HepG2 (cell line): ENCODE results near the gene IGIP. TPM values are rescaled to one million over a fixed set of nuclear protein-coding genes. Genes with fewer than 3 reads are reported as not detected.

Experiments used
- DNMT3B ChIP-seq: conservative IDR thresholded peaks from 2 replicates; pipeline ENCODE4 v1.6.1; 2016; ENCODE audit warnings: missing biosample characterization, control low read depth
- EP300 ChIP-seq, 3 experiments: sonication (generic) in 1 of 3; formaldehyde crosslinking in 1 of 3; IDR thresholded peaks; 2 replicates each; pipeline versions ENCODE4 v1.5.1 to v1.6.1; 2011 to 2020; ENCODE audit warnings: low read depth in 2 of 3, low read length in 2 of 3, borderline replicate concordance in 1 of 3, improper control_type of control experiment in 1 of 3, mild to moderate bottlenecking in 1 of 3, missing genetic modification reagents in 1 of 3, moderate library complexity in 1 of 3
- MATR3 ChIP-seq: sonication (generic); formaldehyde crosslinking; IDR thresholded peaks from 2 replicates; pipeline ENCODE4 v1.4.0; 2020; ENCODE audit warnings: missing genetic modification reagents
- MIXL1 ChIP-seq: IDR thresholded peaks from 2 replicates; pipeline ENCODE4 v1.6.1; 2016
- NRL ChIP-seq: sonication (generic); formaldehyde crosslinking; IDR thresholded peaks from 2 replicates; pipeline ENCODE4 v1.5.0; 2020; ENCODE audit warnings: missing genetic modification reagents, mild to moderate bottlenecking, moderate library complexity, borderline replicate concordance
- RXRB ChIP-seq: IDR thresholded peaks from 2 replicates; pipeline ENCODE4 v1.6.1; 2016; ENCODE audit warnings: borderline replicate concordance, missing genetic modification reagents, missing compliant biosample characterization
- SIX1 ChIP-seq: sonication (generic); formaldehyde crosslinking; IDR thresholded peaks from 2 replicates; pipeline ENCODE4 v1.4.0; 2020; ENCODE audit warnings: missing genetic modification reagents, borderline replicate concordance
- SMAD1 ChIP-seq: sonication (generic); formaldehyde crosslinking; IDR thresholded peaks from 2 replicates; pipeline ENCODE4 v1.4.0; 2020; ENCODE audit warnings: missing genetic modification reagents, low read depth, mild to moderate bottlenecking, borderline replicate concordance
- TAF15 ChIP-seq: fragments of 200-400 bp; formaldehyde crosslinking; IDR thresholded peaks from one replicate; pipeline ENCODE4 v1.6.1; 2018; ENCODE audit warnings: mild to moderate bottlenecking, low read depth, low read length; ENCODE audit not compliant: poor library complexity, severe bottlenecking
- ZNF20 ChIP-seq: sonication (generic); formaldehyde crosslinking; IDR thresholded peaks from 2 replicates; pipeline ENCODE4 v1.4.0; 2020; ENCODE audit warnings: mild to moderate bottlenecking, moderate library complexity, missing genetic modification reagents
- ZNF264 ChIP-seq: sonication (generic); formaldehyde crosslinking; IDR thresholded peaks from 2 replicates; pipeline ENCODE4 v1.4.0; 2020; ENCODE audit warnings: missing genetic modification reagents
- polyA plus RNA-seq, 8 experiments: library from polyadenylated mRNA; depleted of rRNA in 3 of 8; stranded (reverse) in 7 of 8; unstranded in 1 of 8; fragments of >200 nt; fragmentation: Illumina TruSeq in 4 of 8; extraction: Trizol in 4 of 8; gene quantifications; 2 replicates each; pipeline versions ENCODE4 v1.2.1 to v1.2.3, GENCODE V29; 2011 to 2016; ENCODE audit warnings: low read depth in 4 of 8, missing spikeins in 1 of 8, mixed read lengths in 1 of 8; ENCODE audit not compliant: insufficient read depth in 1 of 8
- total RNA-seq, 5 experiments: library from RNA; depleted of rRNA; stranded (reverse); fragments of >200 nt; fragmentation: Illumina TruSeq; extraction: Trizol; gene quantifications; 2 replicates each; pipeline ENCODE4 v1.2.3, GENCODE V29; 2016; ENCODE audit warnings: low read depth in 1 of 5
- TF ChIP-seq, protein P1 (sequence below): sonication (generic); formaldehyde crosslinking; IDR thresholded peaks from 2 replicates; pipeline ENCODE4 v1.8.0; 2023; ENCODE audit warnings: mild to moderate bottlenecking, missing genetic modification reagents
- TF ChIP-seq, protein P2 (sequence below): sonication (generic); formaldehyde crosslinking; IDR thresholded peaks from 2 replicates; pipeline ENCODE4 v1.8.0; 2022; ENCODE audit warnings: missing genetic modification reagents, mild to moderate bottlenecking, borderline replicate concordance
- TF ChIP-seq, protein P3 (sequence below): sonication (generic); formaldehyde crosslinking; IDR thresholded peaks from 2 replicates; pipeline ENCODE4 v1.5.0; 2020; ENCODE audit warnings: missing genetic modification reagents
- TF ChIP-seq, protein P4 (sequence below): sonication (generic); formaldehyde crosslinking; IDR thresholded peaks from 2 replicates; pipeline ENCODE4 v1.5.0; 2020; ENCODE audit warnings: mild to moderate bottlenecking, missing genetic modification reagents, moderate library complexity
- TF ChIP-seq, protein P5 (sequence below): sonication (generic); formaldehyde crosslinking; IDR thresholded peaks from 2 replicates; pipeline ENCODE4 v1.4.0; 2020; ENCODE audit warnings: missing genetic modification reagents
- TF ChIP-seq, protein P6 (sequence below): sonication (generic); formaldehyde crosslinking; IDR thresholded peaks from 2 replicates; pipeline ENCODE4 v1.5.1; 2020; ENCODE audit warnings: mild to moderate bottlenecking, missing genetic modification reagents
- TF ChIP-seq, protein P7 (sequence below): sonication (generic); formaldehyde crosslinking; IDR thresholded peaks from 2 replicates; pipeline ENCODE4 v1.8.0; 2022; ENCODE audit warnings: missing genetic modification reagents, mild to moderate bottlenecking, inconsistent platforms, borderline replicate concordance

IGIP gene
- total and polyA plus RNA-seq, 2 of the 13 experiments (the other 11 are each of a cell fraction or from before 2014, with no cell fraction given), result 1.7 to 2.1 TPM

DNA sequence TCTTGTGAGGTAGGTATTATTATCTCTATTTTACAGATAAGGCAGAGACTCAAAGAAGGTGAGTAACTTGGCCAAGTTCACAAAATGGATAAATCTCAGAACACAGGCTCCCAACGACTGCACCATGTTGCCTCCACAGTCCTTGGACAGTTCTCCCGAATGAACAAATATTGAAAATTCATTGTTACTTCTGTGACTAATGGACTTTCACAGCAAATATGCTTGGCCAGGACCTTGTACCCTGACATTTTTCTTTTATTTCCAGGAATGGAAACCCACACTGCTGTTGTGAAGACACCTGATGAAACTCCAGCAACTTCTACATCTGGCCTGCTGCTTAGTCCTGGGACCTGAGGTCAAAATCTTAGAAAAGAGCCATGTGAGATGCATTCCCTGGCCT is 46.7 kb downstream of the IGIP start (continued):
- TF ChIP-seq, protein P1, sequence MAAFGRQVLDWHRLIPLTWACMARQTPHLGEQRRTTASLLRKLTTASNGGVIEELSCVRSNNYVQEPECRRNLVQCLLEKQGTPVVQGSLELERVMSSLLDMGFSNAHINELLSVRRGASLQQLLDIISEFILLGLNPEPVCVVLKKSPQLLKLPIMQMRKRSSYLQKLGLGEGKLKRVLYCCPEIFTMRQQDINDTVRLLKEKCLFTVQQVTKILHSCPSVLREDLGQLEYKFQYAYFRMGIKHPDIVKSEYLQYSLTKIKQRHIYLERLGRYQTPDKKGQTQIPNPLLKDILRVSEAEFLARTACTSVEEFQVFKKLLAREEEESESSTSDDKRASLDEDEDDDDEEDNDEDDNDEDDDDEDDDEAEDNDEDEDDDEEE (CRISPR knock-in tag), result no peak
- TF ChIP-seq ZNF264 (CRISPR knock-in tag), result no peak
- TF ChIP-seq, protein P2, sequence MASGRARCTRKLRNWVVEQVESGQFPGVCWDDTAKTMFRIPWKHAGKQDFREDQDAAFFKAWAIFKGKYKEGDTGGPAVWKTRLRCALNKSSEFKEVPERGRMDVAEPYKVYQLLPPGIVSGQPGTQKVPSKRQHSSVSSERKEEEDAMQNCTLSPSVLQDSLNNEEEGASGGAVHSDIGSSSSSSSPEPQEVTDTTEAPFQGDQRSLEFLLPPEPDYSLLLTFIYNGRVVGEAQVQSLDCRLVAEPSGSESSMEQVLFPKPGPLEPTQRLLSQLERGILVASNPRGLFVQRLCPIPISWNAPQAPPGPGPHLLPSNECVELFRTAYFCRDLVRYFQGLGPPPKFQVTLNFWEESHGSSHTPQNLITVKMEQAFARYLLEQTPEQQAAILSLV (CRISPR knock-in tag), result no peak
- TF ChIP-seq, protein P3, sequence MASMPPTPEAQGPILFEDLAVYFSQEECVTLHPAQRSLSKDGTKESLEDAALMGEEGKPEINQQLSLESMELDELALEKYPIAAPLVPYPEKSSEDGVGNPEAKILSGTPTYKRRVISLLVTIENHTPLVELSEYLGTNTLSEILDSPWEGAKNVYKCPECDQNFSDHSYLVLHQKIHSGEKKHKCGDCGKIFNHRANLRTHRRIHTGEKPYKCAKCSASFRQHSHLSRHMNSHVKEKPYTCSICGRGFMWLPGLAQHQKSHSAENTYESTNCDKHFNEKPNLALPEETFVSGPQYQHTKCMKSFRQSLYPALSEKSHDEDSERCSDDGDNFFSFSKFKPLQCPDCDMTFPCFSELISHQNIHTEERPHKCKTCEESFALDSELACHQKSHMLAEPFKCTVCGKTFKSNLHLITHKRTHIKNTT, result no peak
- TF ChIP-seq RXRB (CRISPR knock-in tag), result peak; percentile 22; the same call in 1 of the 2 replicates
- TF ChIP-seq, protein P4, sequence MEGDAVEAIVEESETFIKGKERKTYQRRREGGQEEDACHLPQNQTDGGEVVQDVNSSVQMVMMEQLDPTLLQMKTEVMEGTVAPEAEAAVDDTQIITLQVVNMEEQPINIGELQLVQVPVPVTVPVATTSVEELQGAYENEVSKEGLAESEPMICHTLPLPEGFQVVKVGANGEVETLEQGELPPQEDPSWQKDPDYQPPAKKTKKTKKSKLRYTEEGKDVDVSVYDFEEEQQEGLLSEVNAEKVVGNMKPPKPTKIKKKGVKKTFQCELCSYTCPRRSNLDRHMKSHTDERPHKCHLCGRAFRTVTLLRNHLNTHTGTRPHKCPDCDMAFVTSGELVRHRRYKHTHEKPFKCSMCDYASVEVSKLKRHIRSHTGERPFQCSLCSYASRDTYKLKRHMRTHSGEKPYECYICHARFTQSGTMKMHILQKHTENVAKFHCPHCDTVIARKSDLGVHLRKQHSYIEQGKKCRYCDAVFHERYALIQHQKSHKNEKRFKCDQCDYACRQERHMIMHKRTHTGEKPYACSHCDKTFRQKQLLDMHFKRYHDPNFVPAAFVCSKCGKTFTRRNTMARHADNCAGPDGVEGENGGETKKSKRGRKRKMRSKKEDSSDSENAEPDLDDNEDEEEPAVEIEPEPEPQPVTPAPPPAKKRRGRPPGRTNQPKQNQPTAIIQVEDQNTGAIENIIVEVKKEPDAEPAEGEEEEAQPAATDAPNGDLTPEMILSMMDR (CRISPR knock-in tag), result no peak
- no peak for TF ChIP-seq NRL (CRISPR knock-in tag)
- TF ChIP-seq, protein P5, sequence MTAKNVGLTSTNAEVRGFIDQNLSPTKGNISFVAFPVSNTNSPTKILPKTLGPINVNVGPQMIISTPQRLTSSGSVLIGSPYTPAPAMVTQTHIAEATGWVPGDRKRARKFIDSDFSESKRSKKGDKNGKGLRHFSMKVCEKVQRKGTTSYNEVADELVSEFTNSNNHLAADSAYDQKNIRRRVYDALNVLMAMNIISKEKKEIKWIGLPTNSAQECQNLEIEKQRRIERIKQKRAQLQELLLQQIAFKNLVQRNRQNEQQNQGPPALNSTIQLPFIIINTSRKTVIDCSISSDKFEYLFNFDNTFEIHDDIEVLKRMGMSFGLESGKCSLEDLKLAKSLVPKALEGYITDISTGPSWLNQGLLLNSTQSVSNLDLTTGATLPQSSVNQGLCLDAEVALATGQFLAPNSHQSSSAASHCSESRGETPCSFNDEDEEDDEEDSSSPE (CRISPR knock-in tag), result no peak
- TF ChIP-seq MIXL1 (CRISPR knock-in tag), result peak; percentile 50; the same call in 1 of the 2 replicates
- TF ChIP-seq, protein P6, sequence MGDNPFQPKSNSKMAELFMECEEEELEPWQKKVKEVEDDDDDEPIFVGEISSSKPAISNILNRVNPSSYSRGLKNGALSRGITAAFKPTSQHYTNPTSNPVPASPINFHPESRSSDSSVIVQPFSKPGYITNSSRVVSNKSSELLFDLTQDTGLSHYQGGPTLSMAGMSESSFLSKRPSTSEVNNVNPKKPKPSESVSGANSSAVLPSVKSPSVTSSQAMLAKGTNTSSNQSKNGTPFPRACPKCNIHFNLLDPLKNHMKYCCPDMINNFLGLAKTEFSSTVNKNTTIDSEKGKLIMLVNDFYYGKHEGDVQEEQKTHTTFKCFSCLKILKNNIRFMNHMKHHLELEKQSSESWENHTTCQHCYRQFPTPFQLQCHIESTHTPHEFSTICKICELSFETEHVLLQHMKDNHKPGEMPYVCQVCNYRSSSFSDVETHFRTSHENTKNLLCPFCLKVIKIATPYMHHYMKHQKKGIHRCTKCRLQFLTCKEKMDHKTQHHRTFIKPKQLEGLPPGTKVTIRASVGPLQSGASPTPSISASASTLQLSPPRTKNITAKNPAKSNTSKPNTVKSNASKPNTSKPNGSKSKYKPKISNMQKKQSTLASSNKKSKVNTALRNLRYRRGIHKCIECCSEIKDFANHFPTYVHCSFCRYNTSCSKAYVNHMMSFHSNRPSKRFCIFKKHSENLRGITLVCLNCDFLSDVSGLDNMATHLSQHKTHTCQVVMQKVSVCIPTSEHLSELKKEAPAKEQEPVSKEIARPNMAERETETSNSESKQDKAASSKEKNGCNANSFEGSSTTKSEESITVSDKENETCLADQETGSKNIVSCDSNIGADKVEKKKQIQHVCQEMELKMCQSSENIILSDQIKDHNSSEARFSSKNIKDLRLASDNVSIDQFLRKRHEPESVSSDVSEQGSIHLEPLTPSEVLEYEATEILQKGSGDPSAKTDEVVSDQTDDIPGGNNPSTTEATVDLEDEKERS, result no peak
- no peak for TF ChIP-seq SMAD1 (CRISPR knock-in tag)
- TF ChIP-seq MATR3, result no peak
- no peak for TF ChIP-seq TAF15
- TF ChIP-seq, protein P7, sequence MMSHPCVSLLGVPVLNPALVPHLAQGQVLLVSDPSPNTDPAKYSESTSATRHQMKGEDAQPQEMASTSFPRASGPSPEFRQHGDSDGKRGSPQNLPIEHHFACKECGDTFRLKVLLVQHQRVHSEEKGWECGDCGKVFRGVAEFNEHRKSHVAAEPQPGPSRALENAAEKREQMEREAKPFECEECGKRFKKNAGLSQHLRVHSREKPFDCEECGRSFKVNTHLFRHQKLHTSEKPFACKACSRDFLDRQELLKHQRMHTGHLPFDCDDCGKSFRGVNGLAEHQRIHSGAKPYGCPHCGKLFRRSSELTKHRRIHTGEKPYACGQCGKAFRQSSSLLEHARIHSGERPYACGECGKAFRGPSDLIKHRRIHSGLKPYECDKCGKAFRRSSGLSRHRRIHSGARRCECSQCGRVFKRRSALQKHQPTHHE, result no peak
- no peak for TF ChIP-seq SIX1 (CRISPR knock-in tag)
- peak in 1 of 2 experiments; percentile 41; a peak in 2 of 4 replicates for TF ChIP-seq EP300 (IDR thresholded peaks at IDR 0.05; ENCODE audit: low read depth in 2 of 2, low read length in 2 of 2)
- TF ChIP-seq EP300 (CRISPR knock-in tag; IDR thresholded peaks at IDR 0.05; ENCODE audit: borderline replicate concordance), result 0 out of 2 replicates have a peak, but pooled peaks have one; percentile 14
- no peak for TF ChIP-seq ZNF20
- no peak for TF ChIP-seq DNMT3B
